K562 treated with DMSO at 1 percent for 24 hours (cell line): Measurements from ENCODE around the gene CD8A. TPM values are rescaled to one million over a fixed set of nuclear protein-coding genes. Genes with fewer than 3 reads are reported as not detected.

ENCODE experiments used
- total RNA-seq: library from RNA; unstranded; fragments of 300-600 nt; gene quantifications from 2 replicates; pipeline ENCODE4 v1.2.3, GENCODE V29; 2022; ENCODE audit warnings: low read depth; ENCODE audit not compliant: insufficient read depth

The CD8A gene
- total RNA-seq: not detected in 2 replicates

GRCh38 chr2:86790676-86791572 is at the start of gene CD8A:
CD8A (minus strand) TSS chr2:86790913; CDS start chr2:86790825, 88 bp downstream.

Other genes starting within 250 kb of the CD8A start
- 20.2 and 25.0 TPM in 2 replicates for gene CHMP3, start 227.5 kb downstream of the CD8A start, total RNA-seq
- gene RNF103, start 167.0 kb downstream of the CD8A start, total RNA-seq: 13.5 and 14.7 TPM in 2 replicates
- gene RMND5A, start 70.6 kb downstream of the CD8A start, total RNA-seq: 15.6 and 18.7 TPM in 2 replicates
- not detected in 2 replicates for gene CD8B, start 71.0 kb upstream of the CD8A start, total RNA-seq
- gene RGPD1, start 151.2 kb upstream of the CD8A start, total RNA-seq: 0.82 and 2.1 TPM in 2 replicates
- not detected in 2 replicates for gene PLGLB1, start 230.9 kb upstream of the CD8A start, total RNA-seq